ENCODE results near the gene THPO.

GRCh38 chr3:184360070-184360928 lies 17.7 kb downstream of the THPO start:
- no peak for TF ChIP-seq POLR2A (IDR thresholded peaks at IDR 0.05)
- no peak for TF ChIP-seq CTCF (IDR thresholded peaks at IDR 0.05 in 8 of 11, conservative IDR thresholded peaks at IDR 0.05 in 3 of 11)
